HEK293 (cell line): ENCODE data around the gene CYP2U1.
A peak's percentile ranks its signal among the peaks of the same experiment; 100 is the strongest.

ENCODE experiments used
- CTCF ChIA-PET: fragments of 350-600 bp; formaldehyde crosslinking; extraction: SDS; loops from one replicate; lab custom pipeline; 2021; ENCODE audit warnings: antibody characterized with exemption; lab: Yijun Ruan, JAX
- POLR2A ChIA-PET: fragments of 300-600 bp; formaldehyde crosslinking; extraction: SDS; loops from one replicate; lab custom pipeline; 2020; ENCODE audit warnings: antibody characterized with exemption, inconsistent platforms; lab: Yijun Ruan, JAX
- H3K27ac ChIP-seq: fragments of 200-500 bp; sonication (Bioruptor generic); 2 replicates; pipeline ENCODE4 v1.5.1; 2014; ENCODE audit warnings: low read depth, low read length, control low read depth, inconsistent platforms; ENCODE audit errors: extremely low read depth
- H3K36me3 ChIP-seq, 2 experiments: fragments of 200-500 bp in 1 of 2; sonication (Bioruptor generic) in 1 of 2; 1 replicate in 1 of 2; 2 replicates in 1 of 2; pipeline ENCODE4 v1.5.1; 2014 to 2017; ENCODE audit warnings: inconsistent platforms in 2 of 2, low read length in 2 of 2; ENCODE audit not compliant: control insufficient read depth in 2 of 2, insufficient read depth in 1 of 2
- H3K4me1 ChIP-seq: fragments of 200-500 bp; sonication (Bioruptor generic); 2 replicates; pipeline ENCODE4 v1.5.1; 2014; ENCODE audit warnings: mild to moderate bottlenecking, low read length, inconsistent platforms; ENCODE audit not compliant: control insufficient read depth, insufficient read depth
- H3K4me3 ChIP-seq: 2 replicates; pipeline ENCODE4 v1.5.1; 2011; ENCODE audit warnings: low read depth, mild to moderate bottlenecking, control low read depth, low read length, moderate library complexity
- H3K9me3 ChIP-seq: fragments of 200-500 bp; sonication (Bioruptor generic); 2 replicates; pipeline ENCODE4 v1.5.1; 2014; ENCODE audit warnings: low read depth, low read length, inconsistent platforms; ENCODE audit not compliant: control insufficient read depth, insufficient read depth
- CTCF ChIP-seq: fragments of 450-650 bp; formaldehyde crosslinking; IDR thresholded peaks from 2 replicates; pipeline ENCODE4 v1.5.1; 2016; ENCODE audit warnings: missing biosample characterization, missing genetic modification characterization
- FEZF1 ChIP-seq: fragments of 450-650 bp; formaldehyde crosslinking; IDR thresholded peaks from 2 replicates; pipeline ENCODE4 v1.5.1; 2016; ENCODE audit warnings: missing biosample characterization, missing genetic modification characterization
- KLF16 ChIP-seq: fragments of 450-650 bp; formaldehyde crosslinking; IDR thresholded peaks from 2 replicates; pipeline ENCODE4 v1.5.1; 2017; ENCODE audit warnings: missing biosample characterization, missing genetic modification characterization
- REPIN1 ChIP-seq: fragments of 450-650 bp; formaldehyde crosslinking; IDR thresholded peaks from 2 replicates; pipeline ENCODE4 v1.5.1; 2017; ENCODE audit warnings: missing biosample characterization, missing genetic modification characterization, low read depth
- SCRT2 ChIP-seq: fragments of 450-650 bp; formaldehyde crosslinking; IDR thresholded peaks from 2 replicates; pipeline ENCODE4 v1.5.1; 2016; ENCODE audit warnings: missing biosample characterization, missing genetic modification characterization
- SP2 ChIP-seq: fragments of 450-650 bp; formaldehyde crosslinking; IDR thresholded peaks from 2 replicates; pipeline ENCODE4 v1.5.1; 2016; ENCODE audit warnings: missing biosample characterization, missing genetic modification characterization
- SP3 ChIP-seq: fragments of 450-650 bp; formaldehyde crosslinking; IDR thresholded peaks from 2 replicates; pipeline ENCODE4 v1.5.1; 2016; ENCODE audit warnings: missing biosample characterization, missing genetic modification characterization
- TRIM28 ChIP-seq: IDR thresholded peaks from 2 replicates; pipeline ENCODE4 v1.6.1; 2011; ENCODE audit warnings: low read length, control low read depth, borderline replicate concordance
- WT1 ChIP-seq: fragments of 450-650 bp; formaldehyde crosslinking; IDR thresholded peaks from 2 replicates; pipeline ENCODE4 v1.5.1; 2016; ENCODE audit warnings: missing biosample characterization, missing genetic modification characterization
- YY1 ChIP-seq: fragments of 450-650 bp; formaldehyde crosslinking; IDR thresholded peaks from 2 replicates; pipeline ENCODE4 v1.5.1; 2018; ENCODE audit warnings: missing biosample characterization, missing genetic modification characterization
- ZFHX2 ChIP-seq: fragments of 450-650 bp; formaldehyde crosslinking; conservative IDR thresholded peaks from 2 replicates; pipeline ENCODE4 v1.5.1; 2016; ENCODE audit warnings: missing biosample characterization, missing genetic modification characterization
- ZFP3 ChIP-seq: fragments of 450-650 bp; formaldehyde crosslinking; IDR thresholded peaks from 2 replicates; pipeline ENCODE4 v1.5.1; 2016; ENCODE audit warnings: low read depth, missing biosample characterization, missing genetic modification characterization
- ZNF202 ChIP-seq: fragments of 450-650 bp; formaldehyde crosslinking; IDR thresholded peaks from 2 replicates; pipeline ENCODE4 v1.5.1; 2016; ENCODE audit warnings: missing biosample characterization, missing genetic modification characterization, borderline replicate concordance
- ZNF266 ChIP-seq: fragments of 450-650 bp; formaldehyde crosslinking; IDR thresholded peaks from 2 replicates; pipeline ENCODE4 v1.5.1; 2016; ENCODE audit warnings: missing biosample characterization, missing genetic modification characterization, low read depth
- ZNF341 ChIP-seq: fragments of 450-650 bp; formaldehyde crosslinking; IDR thresholded peaks from 2 replicates; pipeline ENCODE4; 2016; ENCODE audit warnings: low read depth, missing biosample characterization, missing genetic modification characterization
- ZNF362 ChIP-seq: fragments of 450-650 bp; formaldehyde crosslinking; IDR thresholded peaks from 2 replicates; pipeline ENCODE4 v1.5.1; 2016; ENCODE audit warnings: missing biosample characterization, missing genetic modification characterization
- ZNF580 ChIP-seq: fragments of 450-650 bp; formaldehyde crosslinking; IDR thresholded peaks from 2 replicates; pipeline ENCODE4 v1.5.1; 2016; ENCODE audit warnings: missing biosample characterization, missing genetic modification characterization
- ZNF654 ChIP-seq: fragments of 450-650 bp; formaldehyde crosslinking; IDR thresholded peaks from 2 replicates; pipeline ENCODE4 v1.5.1; 2016; ENCODE audit warnings: low read depth, missing biosample characterization, missing genetic modification characterization
- ZNF664 ChIP-seq: fragments of 450-650 bp; formaldehyde crosslinking; IDR thresholded peaks from 2 replicates; pipeline ENCODE4 v1.5.1; 2016; ENCODE audit warnings: missing biosample characterization, missing genetic modification characterization
- ZNF670 ChIP-seq: fragments of 450-650 bp; formaldehyde crosslinking; IDR thresholded peaks from 2 replicates; pipeline ENCODE4 v1.5.1; 2016; ENCODE audit warnings: missing biosample characterization, missing genetic modification characterization, low read depth
- ZNF677 ChIP-seq: fragments of 450-650 bp; IDR thresholded peaks from 2 replicates; pipeline ENCODE4 v1.5.0; 2018; ENCODE audit warnings: missing biosample characterization, mild to moderate bottlenecking, missing genetic modification characterization, moderate library complexity
- ZXDB ChIP-seq: fragments of 450-650 bp; formaldehyde crosslinking; IDR thresholded peaks from 2 replicates; pipeline ENCODE4 v1.5.1; 2016; ENCODE audit warnings: missing biosample characterization, missing genetic modification characterization
- TF ChIP-seq, protein P1 (sequence below): fragments of 450-650 bp; formaldehyde crosslinking; IDR thresholded peaks from 2 replicates; pipeline ENCODE4 v1.5.1; 2017; ENCODE audit warnings: missing biosample characterization, missing genetic modification characterization

Gene CYP2U1

DNA sequence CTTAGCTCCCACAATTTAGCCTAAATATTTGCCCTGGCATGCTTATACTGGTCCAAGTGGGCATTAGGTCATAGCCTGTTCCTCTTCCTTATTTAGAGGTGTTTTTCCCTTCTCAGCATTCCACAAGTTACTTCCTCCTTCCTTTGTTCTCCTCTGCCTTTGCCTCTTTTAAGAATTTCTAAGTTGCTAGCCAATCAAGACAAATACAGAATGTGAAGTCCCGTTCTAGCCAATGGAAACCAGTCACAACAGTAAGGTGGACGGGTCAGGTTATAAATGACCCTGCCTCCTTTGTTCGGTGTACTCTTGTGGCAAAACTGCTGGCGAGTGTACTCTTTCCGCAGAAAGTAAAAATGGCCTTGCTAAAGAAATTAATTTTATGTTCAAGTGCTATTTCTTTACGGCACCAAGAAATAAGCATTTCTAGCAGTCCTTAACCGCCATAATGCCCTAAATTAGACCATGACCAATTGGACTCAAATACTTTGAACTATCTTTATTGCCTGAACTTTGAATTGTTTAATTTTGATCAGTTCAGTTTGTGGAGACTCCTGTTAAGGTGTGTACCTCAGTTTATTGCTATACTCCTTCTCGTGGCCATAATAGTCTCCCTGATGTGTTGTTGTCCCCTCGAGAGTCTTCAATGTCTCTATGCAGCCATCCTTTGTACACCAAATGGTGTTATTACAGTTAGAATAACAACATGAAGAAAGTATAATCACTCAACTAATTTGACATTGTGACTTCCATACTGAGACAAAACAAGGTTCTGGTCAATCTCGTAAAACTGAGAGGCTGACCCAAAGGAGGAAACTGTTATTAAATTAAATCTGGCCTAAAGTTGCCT lies 56.8 kb downstream of the CYP2U1 start (continued):
- no peak for TF ChIP-seq ZNF580 (tag by site-specific recombination)
- no peak for TF ChIP-seq ZNF670 (tag by site-specific recombination)
- no peak for TF ChIP-seq ZFP3 (tag by site-specific recombination)
- peak; percentile 93 for TF ChIP-seq WT1 (tag by site-specific recombination)
- TF ChIP-seq CTCF (tag by site-specific recombination), result no peak
- TF ChIP-seq ZNF654 (tag by site-specific recombination), result no peak
- no peak for TF ChIP-seq ZXDB (tag by site-specific recombination)
- TF ChIP-seq ZFHX2 (tag by site-specific recombination), result no peak
- TF ChIP-seq, protein P1, sequence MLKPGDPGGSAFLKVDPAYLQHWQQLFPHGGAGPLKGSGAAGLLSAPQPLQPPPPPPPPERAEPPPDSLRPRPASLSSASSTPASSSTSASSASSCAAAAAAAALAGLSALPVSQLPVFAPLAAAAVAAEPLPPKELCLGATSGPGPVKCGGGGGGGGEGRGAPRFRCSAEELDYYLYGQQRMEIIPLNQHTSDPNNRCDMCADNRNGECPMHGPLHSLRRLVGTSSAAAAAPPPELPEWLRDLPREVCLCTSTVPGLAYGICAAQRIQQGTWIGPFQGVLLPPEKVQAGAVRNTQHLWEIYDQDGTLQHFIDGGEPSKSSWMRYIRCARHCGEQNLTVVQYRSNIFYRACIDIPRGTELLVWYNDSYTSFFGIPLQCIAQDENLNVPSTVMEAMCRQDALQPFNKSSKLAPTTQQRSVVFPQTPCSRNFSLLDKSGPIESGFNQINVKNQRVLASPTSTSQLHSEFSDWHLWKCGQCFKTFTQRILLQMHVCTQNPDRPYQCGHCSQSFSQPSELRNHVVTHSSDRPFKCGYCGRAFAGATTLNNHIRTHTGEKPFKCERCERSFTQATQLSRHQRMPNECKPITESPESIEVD, result peak; percentile 63
- TF ChIP-seq REPIN1 (tag by site-specific recombination), result no peak
- TF ChIP-seq ZNF341 (tag by site-specific recombination), result no peak
- no peak for TF ChIP-seq SP3 (tag by site-specific recombination)
- no peak for TF ChIP-seq ZNF202 (tag by site-specific recombination)
- TF ChIP-seq ZNF677, result no peak
- TF ChIP-seq YY1 (tag by site-specific recombination), result no peak
- peak; percentile 83; the same call in 1 of the 2 replicates for TF ChIP-seq ZNF664 (tag by site-specific recombination)

- Histone ChIP-seq H3K9me3 (no peaks in the 10 kb centered on the region), H3K4me3 (no peak overlapping the region), H3K4me1 (peaks cover 8% of the 10 kb centered on the region), H3K36me3 (no peaks in the 10 kb centered on the region), H3K27ac (no peak overlapping the region)
- TF ChIP-seq TRIM28 (peak; percentile 65; the same call in 1 of the 2 replicates), ZNF362 (peak; percentile 29; the same call in 1 of the 2 replicates), FEZF1 (tag by site-specific recombination) (peak; percentile 81), KLF16 (no peak), SCRT2 (tag by site-specific recombination) (peak; percentile 74), SP2 (tag by site-specific recombination) (peak; percentile 36), ZNF266 (tag by site-specific recombination) (no peak)
- POLR2A ChIA-PET, result no interaction called here
- CTCF ChIA-PET, result interaction anchor here (0.6 kb wide), 1 partner anchor 135 kb away, joined by 5 read pairs; no protein-coding TSS in a partner anchor
These were observed 57.4 kb downstream of the CYP2U1 start for GRCh38 chr4:107988763-107989035.
